ENCODE measurements around the gene VGLL3. TPM values are rescaled to one million over a fixed set of nuclear protein-coding genes. Genes with fewer than 3 reads are reported as not detected.

The VGLL3 gene
- total and polyA plus RNA-seq, 2 of the 4 experiments (the other 2 are of a cell fraction), result 46.2 to 97.3 TPM

DNA sequence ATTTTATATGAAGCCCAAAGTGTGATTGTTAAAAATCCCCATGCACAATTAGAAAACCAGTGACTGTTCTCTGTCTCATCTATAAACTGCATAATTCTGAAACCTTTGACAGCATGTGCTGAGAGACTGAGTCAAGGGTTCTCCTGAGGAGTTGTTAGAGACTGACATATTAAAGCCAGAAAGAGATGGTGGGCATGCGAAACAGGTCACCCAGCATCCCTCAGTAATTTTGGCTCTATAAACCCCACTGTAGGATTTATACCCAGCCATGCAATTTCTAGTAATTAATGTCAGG, 3.6 kb downstream of the VGLL3 start:
- ChIA-PET POLR2A (ENCODE audit: unreplicated experiment) (no interaction called here), CTCF (interaction anchor here (1.0 kb wide), 1 partner anchor 44 kb away, joined by 3 read pairs; no protein-coding TSS in a partner anchor)
- H2AK5ac ChIP-seq (ENCODE audit: low read depth, low read length), result no peak overlapping the region
- 0 out of 2 replicates have a peak overlapping the region, but pooled peaks have one; percentile 12 for H3K14ac ChIP-seq (replicated peaks; ENCODE audit: low read depth, low read length)
- peak overlapping the region; percentile 69; the same call in 1 of the 2 replicates for H4K91ac ChIP-seq (ENCODE audit: insufficient read depth, low read depth, low read length)
- no peaks in the 10 kb centered on the region for H4K20me1 ChIP-seq (ENCODE audit: insufficient read depth, low read length)
- H3K36me3 ChIP-seq (ENCODE audit: control insufficient read depth, insufficient read depth, low read length), result no peaks in the 10 kb centered on the region
- peak overlapping the region; percentile 38 to 72; a peak in 2 of 4 replicates for H4K8ac ChIP-seq (ENCODE audit: low read depth in 2 of 2, low read length in 2 of 2)
- H2BK15ac ChIP-seq (ENCODE audit: low read depth, low read length), result peak overlapping the region; percentile 78; the same call in 1 of the 3 replicates
- H3K4me1 ChIP-seq (ENCODE audit: control insufficient read depth, insufficient read depth, low read length), result peaks cover 8% of the 10 kb centered on the region
- peak overlapping the region; percentile 95 for H2BK5ac ChIP-seq (ENCODE audit: low read depth, low read length, poor library complexity, severe bottlenecking)
- peak overlapping the region; percentile 98 for H3K4me2 ChIP-seq (ENCODE audit: low read depth, low read length)
- H3K56ac ChIP-seq (ENCODE audit: extremely low read depth, insufficient read depth, low read length), result peak overlapping the region; percentile 62; the same call in 1 of the 2 replicates
- in situ Hi-C loops (cut with MboI; ENCODE audit: low sequenced_read_pairs), result loop anchor here (25.0 kb wide), 1 partner anchor 1150 kb away; the partner anchor contains the start of gene C3orf38
- no CpG with 5 or more reads among the region's 1 CpG for WGBS, 2 experiments (ENCODE audit: extremely low coverage in 2 of 2, insufficient read length in 1 of 2)
- H3K79me1 ChIP-seq (ENCODE audit: low read depth in 1 of 2, low read length in 2 of 2), result peaks cover 4 to 29% of the 10 kb centered on the region in 2 experiments; a peak in 3 of 4 replicates
- no peak for ATAC-seq (ENCODE audit: low read depth)
- no peak for DNase-seq
- H3K27me3 ChIP-seq (ENCODE audit: control insufficient read depth, insufficient read depth, low read length), result no peaks in the 10 kb centered on the region
- H2AK9ac ChIP-seq (replicated peaks; ENCODE audit: low read depth, low read length, poor library complexity), result peak overlapping the region; percentile 18
- H3K27ac ChIP-seq (ENCODE audit: insufficient read depth, low read length), result peak overlapping the region; percentile 86
- dilution Hi-C loops (cut with HindIII; ENCODE audit: low sequenced_read_pairs, unreplicated experiment), result no loop called here
- H3K18ac ChIP-seq (ENCODE audit: low read depth, low read length), result peak overlapping the region; percentile 97
- TF ChIP-seq, protein P1, sequence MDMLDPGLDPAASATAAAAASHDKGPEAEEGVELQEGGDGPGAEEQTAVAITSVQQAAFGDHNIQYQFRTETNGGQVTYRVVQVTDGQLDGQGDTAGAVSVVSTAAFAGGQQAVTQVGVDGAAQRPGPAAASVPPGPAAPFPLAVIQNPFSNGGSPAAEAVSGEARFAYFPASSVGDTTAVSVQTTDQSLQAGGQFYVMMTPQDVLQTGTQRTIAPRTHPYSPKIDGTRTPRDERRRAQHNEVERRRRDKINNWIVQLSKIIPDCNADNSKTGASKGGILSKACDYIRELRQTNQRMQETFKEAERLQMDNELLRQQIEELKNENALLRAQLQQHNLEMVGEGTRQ (IDR thresholded peaks at IDR 0.05; ENCODE audit: low read depth, low read length), result no peak
- TF ChIP-seq POLR2A (IDR thresholded peaks at IDR 0.05; ENCODE audit: low read depth, low read length) (no peak), MAFK (IDR thresholded peaks at IDR 0.05; ENCODE audit: low read depth, low read length) (no peak), RAD21 (IDR thresholded peaks at IDR 0.05; ENCODE audit: low read length) (no peak), SMC3 (IDR thresholded peaks at IDR 0.05; ENCODE audit: low read depth, low read length) (no peak), FOS (IDR thresholded peaks at IDR 0.05; ENCODE audit: low read depth, low read length) (no peak), BHLHE40 (IDR thresholded peaks at IDR 0.05; ENCODE audit: low read depth, low read length) (no peak), CHD1 (IDR thresholded peaks at IDR 0.05; ENCODE audit: low read depth, low read length) (no peak), RFX5 (IDR thresholded peaks at IDR 0.05; ENCODE audit: low read depth, low read length) (no peak), MAZ (IDR thresholded peaks at IDR 0.05; ENCODE audit: borderline replicate concordance, low read depth, low read length) (no peak), CEBPB (IDR thresholded peaks at IDR 0.05; ENCODE audit: low read depth, low read length) (no peak)
- TF ChIP-seq, protein P2, sequence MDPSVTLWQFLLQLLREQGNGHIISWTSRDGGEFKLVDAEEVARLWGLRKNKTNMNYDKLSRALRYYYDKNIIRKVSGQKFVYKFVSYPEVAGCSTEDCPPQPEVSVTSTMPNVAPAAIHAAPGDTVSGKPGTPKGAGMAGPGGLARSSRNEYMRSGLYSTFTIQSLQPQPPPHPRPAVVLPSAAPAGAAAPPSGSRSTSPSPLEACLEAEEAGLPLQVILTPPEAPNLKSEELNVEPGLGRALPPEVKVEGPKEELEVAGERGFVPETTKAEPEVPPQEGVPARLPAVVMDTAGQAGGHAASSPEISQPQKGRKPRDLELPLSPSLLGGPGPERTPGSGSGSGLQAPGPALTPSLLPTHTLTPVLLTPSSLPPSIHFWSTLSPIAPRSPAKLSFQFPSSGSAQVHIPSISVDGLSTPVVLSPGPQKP (IDR thresholded peaks at IDR 0.05; ENCODE audit: borderline replicate concordance, low read depth, low read length), result no peak
- TF ChIP-seq, protein P3, sequence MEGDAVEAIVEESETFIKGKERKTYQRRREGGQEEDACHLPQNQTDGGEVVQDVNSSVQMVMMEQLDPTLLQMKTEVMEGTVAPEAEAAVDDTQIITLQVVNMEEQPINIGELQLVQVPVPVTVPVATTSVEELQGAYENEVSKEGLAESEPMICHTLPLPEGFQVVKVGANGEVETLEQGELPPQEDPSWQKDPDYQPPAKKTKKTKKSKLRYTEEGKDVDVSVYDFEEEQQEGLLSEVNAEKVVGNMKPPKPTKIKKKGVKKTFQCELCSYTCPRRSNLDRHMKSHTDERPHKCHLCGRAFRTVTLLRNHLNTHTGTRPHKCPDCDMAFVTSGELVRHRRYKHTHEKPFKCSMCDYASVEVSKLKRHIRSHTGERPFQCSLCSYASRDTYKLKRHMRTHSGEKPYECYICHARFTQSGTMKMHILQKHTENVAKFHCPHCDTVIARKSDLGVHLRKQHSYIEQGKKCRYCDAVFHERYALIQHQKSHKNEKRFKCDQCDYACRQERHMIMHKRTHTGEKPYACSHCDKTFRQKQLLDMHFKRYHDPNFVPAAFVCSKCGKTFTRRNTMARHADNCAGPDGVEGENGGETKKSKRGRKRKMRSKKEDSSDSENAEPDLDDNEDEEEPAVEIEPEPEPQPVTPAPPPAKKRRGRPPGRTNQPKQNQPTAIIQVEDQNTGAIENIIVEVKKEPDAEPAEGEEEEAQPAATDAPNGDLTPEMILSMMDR (conservative IDR thresholded peaks at IDR 0.05; ENCODE audit: low read depth, low read length), result no peak
- H3K23ac ChIP-seq (ENCODE audit: low read depth, low read length), result peak overlapping the region; percentile 61; the same call in 1 of the 2 replicates
- H2AFZ ChIP-seq (replicated peaks; ENCODE audit: low read length, poor library complexity), result no peak overlapping the region
- H2BK120ac ChIP-seq (ENCODE audit: low read depth, low read length), result peak overlapping the region; percentile 78
- H3K4me3 ChIP-seq (ENCODE audit: insufficient read depth, low read depth, low read length), result peak overlapping the region; percentile 38
- H3K9me1 ChIP-seq (ENCODE audit: insufficient read depth, low read length), result no peaks in the 10 kb centered on the region; the same call in 1 of the 2 replicates
- peak overlapping the region; percentile 71; the same call in 1 of the 2 replicates for H3K4ac ChIP-seq (ENCODE audit: low read depth, low read length)
- no TSS peak for BruUV-seq (replicated peaks)
- H3K9ac ChIP-seq (ENCODE audit: low read depth, low read length), result peak overlapping the region; percentile 59
- intact Hi-C loops (cut with micrococcal nuclease), result no loop called here
- H4K5ac ChIP-seq (ENCODE audit: low read depth, low read length), result peak overlapping the region; percentile 93
- peak overlapping the region; percentile 79; the same call in 1 of the 2 replicates for H2BK20ac ChIP-seq (ENCODE audit: low read depth, low read length)
- no peaks in the 10 kb centered on the region for H3K9me3 ChIP-seq (ENCODE audit: control insufficient read depth, insufficient read depth, low read length)
